Testis (tissue), 3 donors: ENCODE measurements around the gene CYB5A. TPM values are rescaled to one million over a fixed set of nuclear protein-coding genes. Genes with fewer than 3 reads are reported as not detected.

Source experiments
- DNase-seq: peaks from one replicate; pipeline ENCODE4 v3.0.0-alpha.2; 2019
- H3K27ac ChIP-seq, 2 donors: fragments of 200-600 bp; sonication (generic); one replicate each; pipeline ENCODE4 v1.5.1; 2019
- H3K27me3 ChIP-seq: fragments of 200-600 bp; sonication (generic); one replicate; pipeline ENCODE4 v1.5.1; 2019
- H3K36me3 ChIP-seq: fragments of 200-600 bp; sonication (generic); one replicate; pipeline ENCODE4 v1.5.1; 2017; ENCODE audit warnings: low read depth; ENCODE audit errors: missing control alignments
- H3K4me1 ChIP-seq: fragments of 200-600 bp; sonication (generic); one replicate; pipeline ENCODE4 v1.5.1; 2019
- H3K4me3 ChIP-seq, 2 donors: fragments of 200-600 bp; sonication (generic); one replicate each; pipeline ENCODE4 v1.5.1; 2017 to 2019
- H3K9me3 ChIP-seq: fragments of 200-600 bp; sonication (generic); one replicate; pipeline ENCODE4 v1.5.1; 2017
- POLR2A ChIP-seq: fragments of 450-650 bp; IDR thresholded peaks from one replicate; pipeline ENCODE4 v1.6.1; 2017; ENCODE audit warnings: antibody characterized with exemption, mild to moderate bottlenecking, moderate library complexity
- WGBS, 2 donors: methylation state at CpG; one replicate each; pipeline ENCODE4 v1.1.5; 2018; 5-methylcytosine and 5-hydroxymethylcytosine counted together
- intact Hi-C: fragments of 100-400 bp; cut with DNase I; formaldehyde crosslinking; loops from one replicate; pipeline ENCODE4 v1.15.1; 2023; ENCODE audit warnings: low total_unique reads
- polyA plus RNA-seq: library from polyadenylated mRNA; stranded (reverse); fragments of 350-450 nt; fragmentation: Illumina TruSeq; extraction: RNeasy Lipid Tissue Mini Kit (QIAGEN cat#74804); gene quantifications from one replicate; pipeline ENCODE4 v1.2.3, GENCODE V29; 2014; ENCODE audit warnings: low read depth, low replicate concordance; ENCODE audit not compliant: insufficient read depth
- total RNA-seq, 2 donors: library from RNA; depleted of rRNA; stranded (reverse); fragments of >200 nt; gene quantifications; one replicate each; pipeline ENCODE4 v1.2.3, GENCODE V29; 2016
- TF ChIP-seq, protein P1 (sequence below), 3 experiments: fragments of 450-650 bp in 2 of 3; fragments of 200-600 bp in 1 of 3; sonication (generic) in 1 of 3; IDR thresholded peaks; one replicate each; pipeline ENCODE4 v1.5.1; 2016 to 2019; ENCODE audit warnings: antibody characterized with exemption in 3 of 3, mild to moderate bottlenecking in 2 of 3, moderate library complexity in 1 of 3

CYB5A gene
- total and polyA plus RNA-seq, 3 donors from 2014 or later = 77.2 to 126 (median 96.0) TPM

DNA sequence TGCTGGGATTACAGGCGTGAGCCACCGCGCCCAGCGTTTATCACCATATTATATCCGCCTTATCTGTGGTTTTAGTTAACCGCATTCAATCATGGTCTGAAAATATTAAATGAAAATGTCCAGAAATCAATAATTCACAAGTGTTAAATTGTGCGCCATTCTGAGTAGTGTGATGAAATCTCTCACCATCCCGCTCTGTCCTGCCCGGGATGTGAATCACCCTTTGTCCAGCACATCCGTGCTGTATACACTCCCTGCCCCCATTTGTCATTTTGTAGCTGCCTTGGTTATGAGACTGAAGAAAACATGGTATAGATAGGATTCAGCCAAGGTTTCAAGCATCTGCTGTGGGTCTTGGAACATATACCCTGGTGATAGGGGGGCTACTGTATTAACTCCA is 72.7 kb downstream of the CYB5A start:
- no peaks in the 10 kb centered on the region for H3K27me3 ChIP-seq
- H3K27ac ChIP-seq = no peak overlapping the region
- WGBS, 2 donors = 86 to 93% methylated on average over 10 of the region's 10 CpGs
- no peak for TF ChIP-seq POLR2A
- H3K36me3 ChIP-seq = no peaks in the 10 kb centered on the region
- no peak for DNase-seq
- no peak overlapping the region for H3K4me3 ChIP-seq
- intact Hi-C loops = no loop called here
- no peaks in the 10 kb centered on the region for H3K9me3 ChIP-seq
- no peaks in the 10 kb centered on the region for H3K4me1 ChIP-seq

DNA sequence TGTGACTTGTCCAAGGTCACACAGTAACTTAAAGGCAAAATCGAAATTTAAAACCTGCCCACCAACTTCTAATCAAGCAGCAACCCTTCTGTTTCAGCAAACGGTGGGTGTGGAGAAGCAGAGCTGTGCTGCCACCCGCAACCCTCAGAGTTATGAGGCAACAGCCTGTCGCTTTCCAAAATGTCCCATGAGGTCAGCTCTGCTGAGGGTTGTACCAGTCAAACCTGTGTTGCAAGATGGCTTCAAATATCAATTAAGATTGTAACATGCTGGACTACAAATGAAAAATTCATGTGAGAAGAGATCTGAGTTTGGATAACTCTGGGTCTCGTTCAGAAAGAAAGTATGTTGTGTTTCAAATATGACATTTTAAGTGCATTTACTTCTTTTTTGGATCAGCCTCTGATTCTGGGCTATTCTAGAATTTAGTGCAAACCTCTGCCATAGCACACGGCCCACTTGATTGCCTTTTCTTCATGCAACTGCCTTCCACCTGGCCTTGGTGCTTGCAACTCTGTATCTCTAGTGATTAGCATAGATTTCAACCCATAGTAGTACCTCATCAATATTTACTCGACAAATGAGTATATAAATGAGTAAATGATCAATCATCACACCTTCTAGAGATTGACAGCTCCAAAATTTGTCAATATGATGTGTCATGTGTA is 74.2 kb downstream of the CYB5A start:
- no peaks in the 10 kb centered on the region for H3K9me3 ChIP-seq
- no peak overlapping the region for H3K4me3 ChIP-seq
- 75 to 76% methylated on average over 7 of the region's 7 CpGs for WGBS, 2 donors

DNA sequence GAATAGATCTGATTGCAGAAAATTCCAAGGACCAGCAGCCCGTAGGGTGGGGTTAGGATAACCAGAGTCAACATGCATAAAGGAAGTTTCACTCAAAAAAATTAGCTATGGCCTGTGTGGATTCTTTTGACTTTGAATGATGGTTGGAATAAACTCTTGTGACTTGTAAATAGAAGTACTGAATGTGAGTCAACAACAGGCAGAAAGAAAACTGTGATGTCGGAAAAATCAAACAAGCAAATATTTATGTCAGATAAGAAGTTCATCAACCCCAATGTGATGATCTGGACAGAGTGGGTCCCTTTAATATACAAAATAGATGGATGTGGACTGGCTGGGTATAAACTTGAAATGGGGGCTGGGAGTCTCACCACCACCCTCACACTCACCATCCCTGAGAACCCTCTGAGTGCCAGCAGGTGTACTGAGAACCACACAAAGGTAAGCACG is 75.1 kb downstream of the CYB5A start:
- intact Hi-C loops = no loop called here
- Histone ChIP-seq H3K4me1 (no peaks in the 10 kb centered on the region), H3K9me3 (no peaks in the 10 kb centered on the region), H3K27me3 (no peaks in the 10 kb centered on the region), H3K36me3 (no peaks in the 10 kb centered on the region), H3K4me3 (no peak overlapping the region), H3K27ac (no peak overlapping the region)
- no peak for TF ChIP-seq POLR2A
- TF ChIP-seq, protein P1, sequence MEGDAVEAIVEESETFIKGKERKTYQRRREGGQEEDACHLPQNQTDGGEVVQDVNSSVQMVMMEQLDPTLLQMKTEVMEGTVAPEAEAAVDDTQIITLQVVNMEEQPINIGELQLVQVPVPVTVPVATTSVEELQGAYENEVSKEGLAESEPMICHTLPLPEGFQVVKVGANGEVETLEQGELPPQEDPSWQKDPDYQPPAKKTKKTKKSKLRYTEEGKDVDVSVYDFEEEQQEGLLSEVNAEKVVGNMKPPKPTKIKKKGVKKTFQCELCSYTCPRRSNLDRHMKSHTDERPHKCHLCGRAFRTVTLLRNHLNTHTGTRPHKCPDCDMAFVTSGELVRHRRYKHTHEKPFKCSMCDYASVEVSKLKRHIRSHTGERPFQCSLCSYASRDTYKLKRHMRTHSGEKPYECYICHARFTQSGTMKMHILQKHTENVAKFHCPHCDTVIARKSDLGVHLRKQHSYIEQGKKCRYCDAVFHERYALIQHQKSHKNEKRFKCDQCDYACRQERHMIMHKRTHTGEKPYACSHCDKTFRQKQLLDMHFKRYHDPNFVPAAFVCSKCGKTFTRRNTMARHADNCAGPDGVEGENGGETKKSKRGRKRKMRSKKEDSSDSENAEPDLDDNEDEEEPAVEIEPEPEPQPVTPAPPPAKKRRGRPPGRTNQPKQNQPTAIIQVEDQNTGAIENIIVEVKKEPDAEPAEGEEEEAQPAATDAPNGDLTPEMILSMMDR (IDR thresholded peaks at IDR 0.05) = no peak
- DNase-seq = no peak
- 79 to 80% methylated on average over 3 of the region's 3 CpGs for WGBS, 2 donors

More for the DNA sequence above, 74.2 kb downstream of the CYB5A start:
- no peak for TF ChIP-seq POLR2A
- TF ChIP-seq, protein P1 (IDR thresholded peaks at IDR 0.05) = no peak
- H3K27ac ChIP-seq = no peak overlapping the region
- H3K36me3 ChIP-seq = no peaks in the 10 kb centered on the region
- H3K27me3 ChIP-seq = no peaks in the 10 kb centered on the region
- no peak for DNase-seq
- no peaks in the 10 kb centered on the region for H3K4me1 ChIP-seq
- intact Hi-C loops = no loop called here

DNA sequence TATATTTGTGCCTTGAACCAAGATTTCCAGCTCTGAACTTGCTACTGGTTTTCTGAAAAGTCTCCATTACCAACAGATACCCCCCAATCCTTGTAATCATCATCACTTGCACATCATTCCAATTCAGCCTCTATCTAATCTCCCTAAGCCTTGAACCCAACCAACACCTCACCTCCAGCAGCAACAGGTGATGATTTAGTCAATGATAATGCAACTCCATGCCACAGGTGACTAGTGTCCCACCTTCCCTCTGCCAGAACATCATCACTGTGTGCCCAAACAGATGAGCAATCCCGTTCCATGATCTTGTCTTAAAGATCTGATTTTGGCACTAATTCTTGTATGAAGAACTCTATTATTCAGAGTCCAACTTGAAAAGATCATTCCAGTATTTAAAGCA is 75.9 kb downstream of the CYB5A start:
- TF ChIP-seq, protein P1 (IDR thresholded peaks at IDR 0.05) = no peak
- TF ChIP-seq POLR2A = no peak
- Histone ChIP-seq H3K4me1 (no peaks in the 10 kb centered on the region), H3K4me3 (no peak overlapping the region), H3K27ac (no peak overlapping the region), H3K27me3 (no peaks in the 10 kb centered on the region), H3K9me3 (no peaks in the 10 kb centered on the region), H3K36me3 (no peaks in the 10 kb centered on the region)
- DNase-seq = no peak
- WGBS, 2 donors = 6 to 42% methylated on average over 1 of the region's 1 CpG
- intact Hi-C loops = no loop called here

DNA sequence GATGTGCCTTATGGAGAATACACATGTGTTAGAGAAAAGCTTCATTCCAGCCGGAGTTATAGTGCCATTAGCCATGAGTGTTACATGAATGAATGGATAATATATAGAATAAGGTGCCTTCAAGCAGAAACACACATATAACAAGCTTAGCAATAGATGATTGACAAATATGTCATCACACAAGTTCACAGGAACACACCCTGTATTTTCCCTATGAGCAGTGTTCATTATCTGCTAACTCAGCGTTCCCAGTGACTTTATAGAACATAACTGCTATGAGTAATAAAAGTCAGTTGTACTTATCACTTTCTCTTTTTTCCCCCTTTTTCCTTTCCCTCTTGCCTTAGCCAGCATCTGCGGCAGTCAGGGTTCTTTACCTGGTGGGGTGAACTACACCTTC is 78.3 kb downstream of the CYB5A start:
- H3K9me3 ChIP-seq = no peaks in the 10 kb centered on the region
- no peak overlapping the region for H3K27ac ChIP-seq
- H3K36me3 ChIP-seq = no peaks in the 10 kb centered on the region
- no peak for DNase-seq
- intact Hi-C loops = no loop called here
- no peaks in the 10 kb centered on the region for H3K27me3 ChIP-seq
- TF ChIP-seq, protein P1 (IDR thresholded peaks at IDR 0.05) = no peak
- TF ChIP-seq POLR2A = no peak
- no peaks in the 10 kb centered on the region for H3K4me1 ChIP-seq
- 81 to 87% methylated on average over 3 of the region's 3 CpGs for WGBS, 2 donors
- no peak overlapping the region for H3K4me3 ChIP-seq
